IMR-90 (cell line): ENCODE measurements around the gene CACNA2D3. TPM values are rescaled to one million over a fixed set of nuclear protein-coding genes. Genes with fewer than 3 reads are reported as not detected.

ENCODE experiments used
- ATAC-seq: fragments of 200-7000 bp; cut with Tn5 transposase; 2 replicates; pipeline ENCODE4 v1.9.1; 2020; ENCODE audit warnings: low read depth, mild to moderate bottlenecking, moderate library complexity
- BruUV-seq: library from RNA; stranded (reverse); fragments of 400-500 nt; replicated peaks from 2 replicates; lab custom pipeline; 2021; lab: Mats Ljungman, UMichigan
- CTCF ChIA-PET: fragments of 300-600 bp; formaldehyde crosslinking; extraction: SDS; loops from one replicate; lab custom pipeline; 2021; ENCODE audit warnings: antibody characterized with exemption; lab: Yijun Ruan, JAX
- POLR2A ChIA-PET: fragments of 300-600 bp; sonication (Branson Sonifier 250); formaldehyde crosslinking; loops from one replicate; lab custom pipeline; 2022; ENCODE audit warnings: antibody characterized with exemption; ENCODE audit not compliant: unreplicated experiment; lab: Charles Lee
- DNase-seq: peaks from one replicate; pipeline ENCODE4 v3.0.0; 2013
- H2AFZ ChIP-seq: replicated peaks from 2 replicates; pipeline ENCODE3; 2013; ENCODE audit warnings: low read length, mild to moderate bottlenecking; ENCODE audit not compliant: poor library complexity
- H2AK5ac ChIP-seq: 2 replicates; pipeline ENCODE4 v1.6.1; 2013; ENCODE audit warnings: low read depth, low read length, inconsistent platforms
- H2AK9ac ChIP-seq: replicated peaks from 2 replicates; pipeline ENCODE3; 2013; ENCODE audit warnings: mild to moderate bottlenecking, low read depth, low read length, moderate library complexity; ENCODE audit not compliant: poor library complexity
- H2BK120ac ChIP-seq: 2 replicates; pipeline ENCODE4 v1.6.1; 2013; ENCODE audit warnings: low read depth, low read length, inconsistent platforms
- H2BK15ac ChIP-seq: 3 replicates; pipeline ENCODE4 v1.6.1; 2013; ENCODE audit warnings: low read depth, low read length, inconsistent platforms
- H2BK20ac ChIP-seq: 2 replicates; pipeline ENCODE4 v1.6.1; 2013; ENCODE audit warnings: low read depth, mild to moderate bottlenecking, inconsistent platforms, low read length, moderate library complexity
- H2BK5ac ChIP-seq: 2 replicates; pipeline ENCODE4 v1.6.1; 2013; ENCODE audit warnings: mild to moderate bottlenecking, low read depth, low read length, inconsistent platforms; ENCODE audit not compliant: poor library complexity, severe bottlenecking
- H3K14ac ChIP-seq: replicated peaks from 2 replicates; pipeline ENCODE4 v1.6.1; 2013; ENCODE audit warnings: low read depth, low read length, inconsistent platforms
- H3K18ac ChIP-seq: 2 replicates; pipeline ENCODE4 v1.6.1; 2013; ENCODE audit warnings: low read depth, low read length, control low read depth
- H3K23ac ChIP-seq: 2 replicates; pipeline ENCODE4 v1.6.1; 2013; ENCODE audit warnings: low read depth, low read length, inconsistent platforms
- H3K27ac ChIP-seq: 2 replicates; pipeline ENCODE4 v1.5.1; 2013; ENCODE audit warnings: mild to moderate bottlenecking, control low read depth, low read length; ENCODE audit not compliant: insufficient read depth
- H3K27me3 ChIP-seq: 2 replicates; pipeline ENCODE4 v1.6.1; 2013; ENCODE audit warnings: low read length; ENCODE audit not compliant: control insufficient read depth, insufficient read depth
- H3K36me3 ChIP-seq: 2 replicates; pipeline ENCODE4 v1.6.1; 2013; ENCODE audit warnings: low read length, mixed read lengths; ENCODE audit not compliant: control insufficient read depth, insufficient read depth
- H3K4ac ChIP-seq: 2 replicates; pipeline ENCODE4 v1.6.1; 2013; ENCODE audit warnings: low read depth, low read length, inconsistent platforms
- H3K4me1 ChIP-seq: 2 replicates; pipeline ENCODE4 v1.6.1; 2013; ENCODE audit warnings: low read length, mixed read lengths; ENCODE audit not compliant: control insufficient read depth, insufficient read depth
- H3K4me2 ChIP-seq: 2 replicates; pipeline ENCODE4 v1.6.1; 2013; ENCODE audit warnings: low read depth, mild to moderate bottlenecking, control low read depth, low read length, moderate library complexity
- H3K4me3 ChIP-seq: 2 replicates; pipeline ENCODE4 v1.5.1; 2013; ENCODE audit warnings: low read depth, mild to moderate bottlenecking, control low read depth, low read length, moderate library complexity; ENCODE audit not compliant: insufficient read depth
- H3K56ac ChIP-seq: 2 replicates; pipeline ENCODE4 v1.6.1; 2013; ENCODE audit warnings: low read length, inconsistent platforms; ENCODE audit not compliant: insufficient read depth; ENCODE audit errors: extremely low read depth
- H3K79me1 ChIP-seq, 2 experiments: 2 replicates each; pipeline ENCODE4 v1.6.1; 2013; ENCODE audit warnings: low read length in 2 of 2, inconsistent platforms in 1 of 2, low read depth in 1 of 2
- H3K9ac ChIP-seq: 2 replicates; pipeline ENCODE4 v1.6.1; 2013; ENCODE audit warnings: low read depth, low read length, control low read depth
- H3K9me1 ChIP-seq: 2 replicates; pipeline ENCODE4 v1.6.1; 2013; ENCODE audit warnings: low read length, inconsistent platforms; ENCODE audit not compliant: insufficient read depth
- H3K9me3 ChIP-seq: 2 replicates; pipeline ENCODE4 v1.6.1; 2013; ENCODE audit warnings: low read length; ENCODE audit not compliant: control insufficient read depth, insufficient read depth
- H4K20me1 ChIP-seq: 2 replicates; pipeline ENCODE4 v1.6.1; 2013; ENCODE audit warnings: low read length, inconsistent platforms; ENCODE audit not compliant: insufficient read depth
- H4K5ac ChIP-seq: 2 replicates; pipeline ENCODE4 v1.6.1; 2013; ENCODE audit warnings: mild to moderate bottlenecking, low read depth, low read length, control low read depth
- H4K8ac ChIP-seq, 2 experiments: 2 replicates each; pipeline ENCODE4 v1.6.1; 2013; ENCODE audit warnings: low read depth in 2 of 2, low read length in 2 of 2, control low read depth in 1 of 2, inconsistent platforms in 1 of 2
- H4K91ac ChIP-seq: 2 replicates; pipeline ENCODE4 v1.6.1; 2013; ENCODE audit warnings: low read depth, low read length, inconsistent platforms; ENCODE audit not compliant: insufficient read depth
- BHLHE40 ChIP-seq: fragments of 150-350 bp; IDR thresholded peaks from 2 replicates; pipeline ENCODE4 v1.6.1; 2016; ENCODE audit warnings: mild to moderate bottlenecking, low read depth, low read length
- CEBPB ChIP-seq: IDR thresholded peaks from 2 replicates; pipeline ENCODE4 v1.6.1; 2012; ENCODE audit warnings: low read depth, low read length, improper control_type of control experiment
- CHD1 ChIP-seq: IDR thresholded peaks from 2 replicates; pipeline ENCODE4 v1.6.1; 2012; ENCODE audit warnings: low read depth, low read length, improper control_type of control experiment
- FOS ChIP-seq: fragments of 150-350 bp; IDR thresholded peaks from 2 replicates; pipeline ENCODE4 v1.6.1; 2016; ENCODE audit warnings: low read depth, low read length
- MAFK ChIP-seq: IDR thresholded peaks from 2 replicates; pipeline ENCODE4 v1.6.1; 2012; ENCODE audit warnings: low read depth, low read length, improper control_type of control experiment
- MAZ ChIP-seq: IDR thresholded peaks from 2 replicates; pipeline ENCODE4 v1.6.1; 2012; ENCODE audit warnings: low read depth, mild to moderate bottlenecking, low read length, improper control_type of control experiment, moderate library complexity, borderline replicate concordance
- MXI1 ChIP-seq: IDR thresholded peaks from 2 replicates; pipeline ENCODE4 v1.6.1; 2012; ENCODE audit warnings: low read depth, mild to moderate bottlenecking, low read length, moderate library complexity, borderline replicate concordance
- RAD21 ChIP-seq: IDR thresholded peaks from 2 replicates; pipeline ENCODE4 v1.6.1; 2012; ENCODE audit warnings: low read length, improper control_type of control experiment
- RCOR1 ChIP-seq: IDR thresholded peaks from 2 replicates; pipeline ENCODE4 v1.6.1; 2012; ENCODE audit warnings: mild to moderate bottlenecking, low read length, improper control_type of control experiment; ENCODE audit not compliant: insufficient replicate concordance
- RFX5 ChIP-seq: IDR thresholded peaks from 2 replicates; pipeline ENCODE4 v1.8.0; 2012; ENCODE audit warnings: low read depth, mild to moderate bottlenecking, low read length, moderate library complexity
- SMC3 ChIP-seq: fragments of 150-350 bp; IDR thresholded peaks from 2 replicates; pipeline ENCODE4 v1.6.1; 2016; ENCODE audit warnings: low read depth, mild to moderate bottlenecking, antibody characterized with exemption, low read length, moderate library complexity
- WGBS, 2 experiments: methylation state at CpG; one replicate each; pipeline versions ENCODE4 v1.1.5 to v1.1.7; 2013; ENCODE audit warnings: missing lambda C conversion rate in 2 of 2; ENCODE audit not compliant: insufficient read length in 1 of 2; ENCODE audit errors: extremely low coverage in 2 of 2; 5-methylcytosine and 5-hydroxymethylcytosine counted together
- dilution Hi-C: fragments of 300-500 bp; cut with HindIII; formaldehyde crosslinking; loops from one replicate; pipeline ENCODE4 v1.14.3; 2018; ENCODE audit warnings: low sequenced_read_pairs; ENCODE audit not compliant: unreplicated experiment
- in situ Hi-C: fragments of 300-500 bp; cut with MboI; formaldehyde crosslinking; loops from 3 replicates; pipeline ENCODE4 v1.14.3; 2019; ENCODE audit warnings: low sequenced_read_pairs, inconsistent platforms, mixed read lengths
- intact Hi-C: fragments of 100-400 bp; cut with micrococcal nuclease; formaldehyde crosslinking; loops from 2 replicates; pipeline ENCODE4 v1.10.0; 2022
- polyA plus RNA-seq, 3 experiments: library from polyadenylated mRNA; depleted of rRNA; stranded (reverse); fragments of >200 nt; gene quantifications; 2 replicates each; pipeline ENCODE4 v1.2.3, GENCODE V29; 2012; ENCODE audit warnings: low replicate concordance in 1 of 3
- total RNA-seq: library from RNA; depleted of rRNA; stranded (reverse); fragments of >200 nt; gene quantifications from 2 replicates; pipeline ENCODE4 v1.2.3, GENCODE V29; 2012
- TF ChIP-seq, protein P1 (sequence below): fragments of 150-350 bp; IDR thresholded peaks from 2 replicates; pipeline ENCODE4 v1.6.1; 2016; ENCODE audit warnings: low read depth, mild to moderate bottlenecking, low read length, moderate library complexity, borderline replicate concordance
- TF ChIP-seq, protein P2 (sequence below): conservative IDR thresholded peaks from 2 replicates; pipeline ENCODE4 v1.5.1; 2012; ENCODE audit warnings: mild to moderate bottlenecking, low read depth, low read length, improper control_type of control experiment

Gene CACNA2D3
- total and polyA plus RNA-seq, 2 of the 4 experiments (the other 2 are of a cell fraction), result 0.36 to 0.41 TPM

DNA sequence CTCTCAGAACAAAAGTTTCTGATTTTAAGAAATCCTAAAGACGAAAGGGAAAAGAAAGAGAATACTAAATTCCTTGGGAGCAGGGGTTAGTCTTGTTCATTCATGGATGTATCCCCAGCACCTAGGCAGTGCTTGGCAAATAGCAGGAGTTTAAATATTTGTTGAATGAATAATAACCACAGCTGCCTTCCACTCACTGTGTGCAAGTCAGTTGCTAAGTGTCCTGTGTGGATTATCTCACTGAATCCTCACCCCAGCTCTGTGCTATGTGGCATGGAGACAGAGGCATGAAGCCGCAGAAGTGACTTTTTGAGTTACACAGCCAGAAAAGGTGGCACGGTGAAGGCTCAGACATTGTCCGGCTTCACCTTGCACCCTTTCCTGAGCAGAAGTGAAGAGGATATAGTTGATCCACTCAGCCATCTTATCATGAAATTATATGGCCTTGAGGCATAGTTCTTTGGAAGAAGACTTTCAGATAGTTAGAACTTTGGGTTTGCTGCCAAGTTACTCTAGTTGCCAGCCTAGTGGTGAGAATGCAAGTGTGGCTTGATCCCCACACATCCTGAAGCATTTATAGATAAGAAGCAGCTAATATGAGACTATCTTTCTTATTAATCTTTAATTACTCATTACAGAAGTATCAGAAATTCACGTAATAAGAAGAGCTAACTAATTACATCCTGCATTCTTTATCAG, 450.0 kb downstream of the CACNA2D3 start:
- WGBS, 2 experiments, result no CpG with 5 or more reads among the region's 5 CpGs
- no peaks in the 10 kb centered on the region for H3K9me1 ChIP-seq
- no peak overlapping the region for H3K27ac ChIP-seq
- no peaks in the 10 kb centered on the region for H3K4me1 ChIP-seq
- H3K18ac ChIP-seq, result no peak overlapping the region
- no peaks in the 10 kb centered on the region for H4K20me1 ChIP-seq
- no peak overlapping the region for H2BK120ac ChIP-seq
- CTCF ChIA-PET, result no interaction called here
- no peaks in the 10 kb centered on the region for H3K27me3 ChIP-seq
- no peaks in the 10 kb centered on the region for H3K36me3 ChIP-seq
- H2BK5ac ChIP-seq, result no peak overlapping the region
- H4K91ac ChIP-seq, result no peak overlapping the region
- H3K14ac ChIP-seq, result no peak overlapping the region
- H2AK9ac ChIP-seq, result peak overlapping the region; percentile 61
- H2AFZ ChIP-seq, result no peak overlapping the region
- intact Hi-C loops, result no loop called here
- no TSS peak for BruUV-seq
- in situ Hi-C loops, result no loop called here
- dilution Hi-C loops, result no loop called here
- no peak overlapping the region for H3K4me3 ChIP-seq
- no peak for ATAC-seq
- H2BK15ac ChIP-seq, result no peak overlapping the region
- POLR2A ChIA-PET, result no interaction called here
- H3K4ac ChIP-seq, result no peak overlapping the region
- no peak for DNase-seq
- no peak overlapping the region for H2AK5ac ChIP-seq
- no peak overlapping the region for H3K23ac ChIP-seq
- no peak overlapping the region for H4K8ac ChIP-seq
- no peak overlapping the region for H3K56ac ChIP-seq
- H2BK20ac ChIP-seq, result no peak overlapping the region
- TF ChIP-seq, protein P1, sequence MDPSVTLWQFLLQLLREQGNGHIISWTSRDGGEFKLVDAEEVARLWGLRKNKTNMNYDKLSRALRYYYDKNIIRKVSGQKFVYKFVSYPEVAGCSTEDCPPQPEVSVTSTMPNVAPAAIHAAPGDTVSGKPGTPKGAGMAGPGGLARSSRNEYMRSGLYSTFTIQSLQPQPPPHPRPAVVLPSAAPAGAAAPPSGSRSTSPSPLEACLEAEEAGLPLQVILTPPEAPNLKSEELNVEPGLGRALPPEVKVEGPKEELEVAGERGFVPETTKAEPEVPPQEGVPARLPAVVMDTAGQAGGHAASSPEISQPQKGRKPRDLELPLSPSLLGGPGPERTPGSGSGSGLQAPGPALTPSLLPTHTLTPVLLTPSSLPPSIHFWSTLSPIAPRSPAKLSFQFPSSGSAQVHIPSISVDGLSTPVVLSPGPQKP, result no peak
- TF ChIP-seq MAFK (no peak), BHLHE40 (no peak), SMC3 (no peak), MXI1 (no peak), RFX5 (no peak), CHD1 (no peak), FOS (no peak), RAD21 (no peak), MAZ (no peak), RCOR1 (no peak), CEBPB (no peak)
- TF ChIP-seq, protein P2, sequence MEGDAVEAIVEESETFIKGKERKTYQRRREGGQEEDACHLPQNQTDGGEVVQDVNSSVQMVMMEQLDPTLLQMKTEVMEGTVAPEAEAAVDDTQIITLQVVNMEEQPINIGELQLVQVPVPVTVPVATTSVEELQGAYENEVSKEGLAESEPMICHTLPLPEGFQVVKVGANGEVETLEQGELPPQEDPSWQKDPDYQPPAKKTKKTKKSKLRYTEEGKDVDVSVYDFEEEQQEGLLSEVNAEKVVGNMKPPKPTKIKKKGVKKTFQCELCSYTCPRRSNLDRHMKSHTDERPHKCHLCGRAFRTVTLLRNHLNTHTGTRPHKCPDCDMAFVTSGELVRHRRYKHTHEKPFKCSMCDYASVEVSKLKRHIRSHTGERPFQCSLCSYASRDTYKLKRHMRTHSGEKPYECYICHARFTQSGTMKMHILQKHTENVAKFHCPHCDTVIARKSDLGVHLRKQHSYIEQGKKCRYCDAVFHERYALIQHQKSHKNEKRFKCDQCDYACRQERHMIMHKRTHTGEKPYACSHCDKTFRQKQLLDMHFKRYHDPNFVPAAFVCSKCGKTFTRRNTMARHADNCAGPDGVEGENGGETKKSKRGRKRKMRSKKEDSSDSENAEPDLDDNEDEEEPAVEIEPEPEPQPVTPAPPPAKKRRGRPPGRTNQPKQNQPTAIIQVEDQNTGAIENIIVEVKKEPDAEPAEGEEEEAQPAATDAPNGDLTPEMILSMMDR, result no peak
- no peak overlapping the region for H3K4me2 ChIP-seq
- H3K79me1 ChIP-seq, result no peaks in the 10 kb centered on the region
- 0 out of 2 replicates have a peak, but pooled peaks cover 2% of the 10 kb centered on the region for H3K9me3 ChIP-seq
- no peak overlapping the region for H3K9ac ChIP-seq
- no peak overlapping the region for H4K5ac ChIP-seq
